Esophagus squamous epithelium (tissue), 5 donors: ENCODE measurements around the gene PERP. TPM values are rescaled to one million over a fixed set of nuclear protein-coding genes. Genes with fewer than 3 reads are reported as not detected.
A peak's percentile ranks its signal among the peaks of the same experiment; 100 is the strongest.
"Not testable (repeated sequence)": the region's sequence is repeated elsewhere in the genome, so short reads cannot be mapped to it uniquely, and the experiment has no call there.

Source experiments
- DNase-seq: peaks from one replicate; lab custom pipeline; 2025; lab: John Stamatoyannopoulos, UW
- H3K27ac ChIP-seq, 4 donors: fragments of 200-600 bp; sonication (generic); one replicate each; pipeline ENCODE4 v1.5.1; 2016 to 2019; ENCODE audit warnings: mild to moderate bottlenecking in 1 of 4
- H3K27me3 ChIP-seq, 4 donors: fragments of 200-600 bp; sonication (generic); 1 replicate in 3 of 4; 2 replicates in 1 of 4; pipeline versions ENCODE4 v1.5.1 to v1.6.0; 2017 to 2021; ENCODE audit warnings: antibody characterized with exemption in 1 of 4
- H3K36me3 ChIP-seq, 3 donors: fragments of 200-600 bp; sonication (generic); one replicate each; pipeline ENCODE4 v1.5.1; 2016 to 2019
- H3K4me1 ChIP-seq, 3 donors: fragments of 200-600 bp; sonication (generic); one replicate each; pipeline ENCODE4 v1.5.1; 2017 to 2019
- H3K4me3 ChIP-seq, 4 donors: fragments of 200-600 bp; sonication (generic); 1 replicate in 3 of 4; 2 replicates in 1 of 4; pipeline ENCODE4 v1.5.1; 2016 to 2019; ENCODE audit warnings: mild to moderate bottlenecking in 2 of 4, moderate library complexity in 1 of 4
- H3K9me3 ChIP-seq, 3 donors: fragments of 200-600 bp; sonication (generic); one replicate each; pipeline ENCODE4 v1.5.1; 2016 to 2019
- CTCF ChIP-seq, 6 experiments: fragments of 450-650 bp in 4 of 6; fragments of 200-600 bp in 2 of 6; sonication (generic) in 2 of 6; IDR thresholded peaks; one replicate each; pipeline ENCODE4 v1.5.1; 2016 to 2019; ENCODE audit warnings: antibody characterized with exemption in 6 of 6, mild to moderate bottlenecking in 4 of 6, moderate library complexity in 4 of 6
- POLR2A ChIP-seq, 4 donors: fragments of 450-650 bp; IDR thresholded peaks; one replicate each; pipeline ENCODE4 v1.6.1; 2017; ENCODE audit warnings: antibody characterized with exemption in 4 of 4, mild to moderate bottlenecking in 4 of 4, moderate library complexity in 3 of 4
- WGBS, 2 donors: methylation state at CpG; one replicate each; pipeline ENCODE4 v1.1.5; 2018; 5-methylcytosine and 5-hydroxymethylcytosine counted together
- intact Hi-C: fragments of 100-400 bp; cut with DNase I; formaldehyde crosslinking; loops from one replicate; pipeline ENCODE4 v1.15.0; 2022
- total RNA-seq, 4 donors: library from RNA; depleted of rRNA; stranded (reverse); fragments of >200 nt; gene quantifications; one replicate each; pipeline ENCODE4 v1.1.0, GENCODE V29; 2016
- donor health status: DM: yes; HTN: yes; CAD: no.

PERP gene
- total RNA-seq, 4 donors from 2014 or later: 586 to 976 (median 833) TPM

- Histone ChIP-seq H3K27me3 (no peaks in the 10 kb centered on the region), H3K4me1 (peaks cover 3 to 52% (median 21%) of the 10 kb centered on the region in 3 donors), H3K9me3 (peaks cover 0 to 3% (median 0%) of the 10 kb centered on the region in 3 donors), H3K4me3 (no peak overlapping the region), H3K27ac (peak overlapping the region in 2 of 4 donors; percentile 90 to 99), H3K36me3 (peaks cover 0 to 16% (median 0%) of the 10 kb centered on the region in 3 donors)
- WGBS, 2 donors: 89 to 96% methylated on average over 2 of the region's 2 CpGs
- intact Hi-C loops: no loop called here
- TF ChIP-seq POLR2A (IDR thresholded peaks at IDR 0.05) (no peak), CTCF (IDR thresholded peaks at IDR 0.05) (no peak)
- DNase-seq: no peak
These were observed 21.4 kb downstream of the PERP start for GRCh38 chr6:138085839-138086222.

- Histone ChIP-seq H3K4me3 (no peak overlapping the region), H3K9me3 (peaks cover 0 to 6% (median 0%) of the 10 kb centered on the region in 3 donors), H3K36me3 (peaks cover 0 to 11% (median 0%) of the 10 kb centered on the region in 3 donors), H3K27ac (peak overlapping the region in 2 of 4 donors; percentile 90 to 99), H3K27me3 (no peaks in the 10 kb centered on the region), H3K4me1 (peaks cover 3 to 46% (median 21%) of the 10 kb centered on the region in 3 donors)
- TF ChIP-seq CTCF (IDR thresholded peaks at IDR 0.05) (no peak), POLR2A (IDR thresholded peaks at IDR 0.05) (no peak)
- no peak for DNase-seq
- 77 to 85% methylated on average over 9 to 10 of the region's 10 CpGs for WGBS, 2 donors
- intact Hi-C loops: no loop called here
These were observed 22.0 kb downstream of the PERP start for GRCh38 chr6:138084904-138085838.

GRCh38 chr6:138082232-138082631, 25.0 kb downstream of the PERP start:
- Histone ChIP-seq H3K9me3 (peaks cover 0 to 6% (median 0%) of the 10 kb centered on the region in 3 donors), H3K27me3 (no peaks in the 10 kb centered on the region), H3K36me3 (no peaks in the 10 kb centered on the region), H3K4me3 (no peak overlapping the region), H3K4me1 (peaks cover under 1 to 16% (median 7%) of the 10 kb centered on the region in 3 donors), H3K27ac (no peak overlapping the region)
- 86 to 92% methylated on average over 11 of the region's 12 CpGs for WGBS, 2 donors
- intact Hi-C loops: no loop called here
- no peak for DNase-seq
- TF ChIP-seq POLR2A (IDR thresholded peaks at IDR 0.05) (no peak), CTCF (IDR thresholded peaks at IDR 0.05) (no peak)

GRCh38 chr6:138079556-138079955, 27.7 kb downstream of the PERP start:
- H3K27ac ChIP-seq, H3K4me1 ChIP-seq, H3K9me3 ChIP-seq, DNase-seq, intact Hi-C loops, H3K36me3 ChIP-seq, H3K27me3 ChIP-seq, H3K4me3 ChIP-seq: not testable (repeated sequence)

- Histone ChIP-seq H3K36me3 (no peaks in the 10 kb centered on the region), H3K4me3 (no peak overlapping the region), H3K27me3 (no peaks in the 10 kb centered on the region), H3K27ac (no peak overlapping the region), H3K4me1 (peaks cover 0 to 4% (median 0%) of the 10 kb centered on the region in 3 donors), H3K9me3 (peaks cover 0 to 6% (median 0%) of the 10 kb centered on the region in 3 donors)
- intact Hi-C loops: no loop called here
- DNase-seq: no peak
- TF ChIP-seq POLR2A (IDR thresholded peaks at IDR 0.05) (no peak), CTCF (IDR thresholded peaks at IDR 0.05) (no peak)
- WGBS, 2 donors: 80 to 91% methylated on average over 2 of the region's 2 CpGs
These were observed 28.7 kb downstream of the PERP start for GRCh38 chr6:138078491-138078890.
